Coronary artery (tissue), 2 donors: ENCODE data around the gene AGBL4.

Source experiments
- DNase-seq: peaks from one replicate; pipeline ENCODE4 v3.0.0-alpha.2; 2017; ENCODE audit warnings: low spot score
- H3K27ac ChIP-seq, 2 donors: fragments of 200-600 bp; sonication (generic); one replicate each; pipeline ENCODE4 v1.5.1; 2016 to 2019
- H3K4me3 ChIP-seq: fragments of 200-600 bp; sonication (generic); 2 replicates; pipeline ENCODE4 v1.5.1; 2016; ENCODE audit warnings: mild to moderate bottlenecking, moderate library complexity
- CTCF ChIP-seq: fragments of 200-600 bp; sonication (generic); IDR thresholded peaks from one replicate; pipeline ENCODE4 v1.5.1; 2019; ENCODE audit warnings: antibody characterized with exemption

The AGBL4 gene

DNA sequence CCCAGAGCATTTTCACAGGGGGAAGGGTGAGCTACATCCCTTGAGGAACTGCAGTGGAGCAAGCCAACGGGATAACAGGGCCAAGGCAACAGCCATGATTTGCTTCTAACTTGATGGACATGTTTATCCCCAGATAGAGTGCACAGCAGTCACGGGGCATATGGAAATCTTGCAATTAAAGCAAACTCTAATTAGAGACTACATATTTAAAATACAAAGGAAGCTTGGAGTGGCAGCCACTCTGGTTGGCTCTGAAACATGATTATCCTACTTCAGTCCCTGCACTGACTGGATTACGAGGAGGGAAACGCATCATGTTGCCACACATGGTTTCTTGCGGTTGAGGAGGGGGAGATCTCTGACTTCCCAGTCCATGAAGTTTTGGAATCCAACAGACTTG lies 1307.8 kb downstream of the AGBL4 start:
- Histone ChIP-seq H3K4me3 (no peak overlapping the region), H3K27ac (no peak overlapping the region)
- DNase-seq: no peak
- no peak for TF ChIP-seq CTCF

GRCh38 chr1:48710915-48711314 lies 1312.8 kb downstream of the AGBL4 start:
- TF ChIP-seq CTCF: no peak
- no peak for DNase-seq
- H3K27ac ChIP-seq: no peak overlapping the region
- no peak overlapping the region for H3K4me3 ChIP-seq

- DNase-seq: no peak
- Histone ChIP-seq H3K27ac (no peak overlapping the region), H3K4me3 (no peak overlapping the region)
- TF ChIP-seq CTCF: no peak
These were observed 1313.4 kb downstream of the AGBL4 start for GRCh38 chr1:48710318-48710717.

DNA sequence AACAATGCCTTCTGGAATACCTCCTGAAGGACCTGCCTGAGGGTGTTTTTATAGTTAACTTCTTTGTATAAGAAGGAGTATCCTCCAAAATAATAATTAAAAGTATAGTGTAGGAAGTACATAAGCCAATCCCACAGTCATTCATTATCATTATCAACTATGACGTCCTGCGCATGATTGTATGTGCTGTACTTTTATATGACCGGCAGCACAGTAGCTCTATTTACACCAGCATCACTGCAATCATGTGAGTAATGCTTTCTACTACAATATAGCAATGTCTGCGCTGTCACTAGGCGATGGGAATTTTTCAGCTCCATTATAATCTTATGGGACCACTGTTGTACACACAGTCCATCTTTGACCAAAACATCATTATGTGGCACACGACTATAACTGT lies 1319.0 kb downstream of the AGBL4 start:
- no peak for TF ChIP-seq CTCF
- H3K27ac ChIP-seq: no peak overlapping the region
- H3K4me3 ChIP-seq: no peak overlapping the region
- DNase-seq: no peak

DNA sequence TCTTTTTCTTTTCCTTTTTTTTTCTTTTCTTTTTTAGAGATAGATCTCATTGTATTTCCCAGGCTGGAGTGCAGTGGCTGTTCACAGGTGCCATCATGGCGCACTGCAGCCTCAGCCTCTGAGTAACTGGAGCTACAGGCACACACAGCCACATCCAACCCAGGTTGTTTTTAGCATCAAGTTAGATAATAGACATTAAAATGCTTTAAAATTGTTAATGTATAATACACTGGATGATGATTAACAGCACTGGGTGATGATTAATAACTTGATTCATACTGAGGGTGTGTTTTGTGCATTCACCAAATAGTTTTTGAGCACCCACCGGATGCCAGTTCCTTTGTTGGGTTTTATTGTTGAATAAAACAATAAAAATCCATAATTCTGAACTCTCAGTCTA lies 1322.3 kb downstream of the AGBL4 start:
- no peak for DNase-seq
- Histone ChIP-seq H3K27ac (no peak overlapping the region), H3K4me3 (no peak overlapping the region)
- TF ChIP-seq CTCF: no peak

DNA sequence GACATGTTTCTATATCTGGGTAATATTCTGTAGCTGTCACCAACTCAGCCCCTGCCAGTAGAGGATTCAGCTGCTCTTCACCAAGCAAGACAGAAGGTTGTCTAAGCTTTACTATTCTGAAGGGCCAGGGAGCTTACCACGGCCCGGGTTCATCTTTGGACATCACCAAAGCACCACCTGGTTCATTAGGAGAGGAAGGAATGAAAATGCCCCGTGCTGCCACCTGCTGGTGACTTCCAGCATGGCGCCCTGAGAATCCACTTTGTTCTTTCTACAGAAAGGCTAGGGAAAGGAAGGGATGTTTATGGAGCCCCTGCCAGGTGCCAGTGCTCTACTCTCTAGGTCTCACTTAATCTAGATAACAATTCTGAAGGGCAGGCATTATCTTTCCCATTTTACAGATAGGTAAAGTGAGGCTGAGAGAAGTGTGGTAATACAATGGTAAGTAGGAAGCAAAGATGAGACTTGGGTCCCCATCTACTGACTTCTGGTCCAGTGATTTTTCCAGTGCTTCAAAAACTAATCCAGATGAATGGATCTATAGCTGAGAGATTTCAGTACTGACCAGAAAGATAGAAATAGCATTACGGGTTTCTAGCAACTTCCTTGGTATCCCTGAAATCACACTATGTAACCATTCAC lies 1326.6 kb downstream of the AGBL4 start:
- no peak overlapping the region for H3K4me3 ChIP-seq
- DNase-seq: no peak
- no peak overlapping the region for H3K27ac ChIP-seq
- TF ChIP-seq CTCF: peak; percentile 80

GRCh38 chr1:48695161-48695560 lies 1328.6 kb downstream of the AGBL4 start:
- H3K27ac ChIP-seq: no peak overlapping the region
- H3K4me3 ChIP-seq: no peak overlapping the region
- no peak for DNase-seq
- no peak for TF ChIP-seq CTCF
